ENCODE data around the gene LMLN.
"Not testable (repeated sequence)": the region's sequence is repeated elsewhere in the genome, so short reads cannot be mapped to it uniquely, and the experiment has no call there.

DNA sequence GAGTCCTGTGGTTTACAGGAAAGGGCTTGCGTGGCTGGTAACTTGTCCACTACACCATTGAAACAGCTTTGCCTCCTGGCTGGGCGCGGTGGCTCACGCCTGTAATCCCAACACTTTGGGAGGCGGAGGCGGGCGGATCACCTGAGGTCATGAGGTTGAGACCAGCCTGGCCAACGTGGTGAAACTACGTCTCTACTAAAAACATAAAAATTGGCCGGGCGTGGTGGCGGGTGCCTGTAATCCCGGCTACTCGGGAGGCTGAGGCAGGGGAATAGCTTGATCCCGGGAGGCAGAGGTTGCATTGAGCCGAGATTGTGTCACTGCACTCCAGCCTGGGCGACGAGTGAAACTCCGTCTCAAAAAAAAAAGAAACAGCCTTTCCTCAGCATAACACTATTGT, 1.2 kb upstream of the LMLN start:
- TF ChIP-seq, protein P1, sequence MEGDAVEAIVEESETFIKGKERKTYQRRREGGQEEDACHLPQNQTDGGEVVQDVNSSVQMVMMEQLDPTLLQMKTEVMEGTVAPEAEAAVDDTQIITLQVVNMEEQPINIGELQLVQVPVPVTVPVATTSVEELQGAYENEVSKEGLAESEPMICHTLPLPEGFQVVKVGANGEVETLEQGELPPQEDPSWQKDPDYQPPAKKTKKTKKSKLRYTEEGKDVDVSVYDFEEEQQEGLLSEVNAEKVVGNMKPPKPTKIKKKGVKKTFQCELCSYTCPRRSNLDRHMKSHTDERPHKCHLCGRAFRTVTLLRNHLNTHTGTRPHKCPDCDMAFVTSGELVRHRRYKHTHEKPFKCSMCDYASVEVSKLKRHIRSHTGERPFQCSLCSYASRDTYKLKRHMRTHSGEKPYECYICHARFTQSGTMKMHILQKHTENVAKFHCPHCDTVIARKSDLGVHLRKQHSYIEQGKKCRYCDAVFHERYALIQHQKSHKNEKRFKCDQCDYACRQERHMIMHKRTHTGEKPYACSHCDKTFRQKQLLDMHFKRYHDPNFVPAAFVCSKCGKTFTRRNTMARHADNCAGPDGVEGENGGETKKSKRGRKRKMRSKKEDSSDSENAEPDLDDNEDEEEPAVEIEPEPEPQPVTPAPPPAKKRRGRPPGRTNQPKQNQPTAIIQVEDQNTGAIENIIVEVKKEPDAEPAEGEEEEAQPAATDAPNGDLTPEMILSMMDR (IDR thresholded peaks at IDR 0.05), result not testable (repeated sequence)
- TF ChIP-seq POLR2A (IDR thresholded peaks at IDR 0.05), result not testable (repeated sequence)
